ENCODE measurements around the gene HAPLN1. TPM values are rescaled to one million over a fixed set of nuclear protein-coding genes. Genes with fewer than 3 reads are reported as not detected.

HAPLN1 gene
- total and polyA plus RNA-seq, 11 donors: 0.07 to 2.2 (median 1.0) TPM; not detected in 2

DNA sequence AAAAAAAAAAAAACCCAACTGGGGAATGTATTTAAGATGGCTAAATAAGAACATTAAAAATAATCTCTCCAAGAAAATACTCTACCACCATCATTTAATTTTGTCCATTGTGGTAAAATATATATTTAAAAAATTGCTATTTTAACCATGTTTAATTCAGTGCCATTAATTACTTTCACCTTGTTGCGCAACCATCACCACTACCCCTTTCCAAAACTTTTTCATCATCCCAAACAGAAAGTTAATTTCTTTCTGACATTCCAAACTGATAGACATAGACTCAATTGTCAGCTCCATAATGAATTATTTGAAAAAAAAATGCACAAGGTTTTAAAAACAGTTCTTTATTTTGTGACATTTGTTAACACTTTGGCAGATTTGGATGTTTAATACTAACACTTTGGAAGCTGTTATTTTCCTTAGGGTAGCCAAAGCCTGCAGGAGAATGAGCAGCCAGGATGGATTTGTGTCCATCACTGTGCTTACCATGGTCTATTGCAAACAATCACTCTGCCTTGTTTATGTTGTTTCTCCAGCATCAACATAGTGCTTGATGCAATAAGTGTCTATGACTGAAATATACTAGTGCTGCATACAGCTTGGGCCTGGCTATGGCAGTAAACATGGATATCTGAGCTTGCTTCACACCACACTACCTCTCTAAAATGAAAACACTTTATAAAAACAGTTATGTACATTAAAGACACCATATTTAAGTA is 62.7 kb downstream of the HAPLN1 start:
- H3K4me3 ChIP-seq: no peak overlapping the region
- ATAC-seq (no peak), DNase-seq (no peak)
- H3K27me3 ChIP-seq: no peaks in the 10 kb centered on the region
- intact Hi-C loops (cut with DNase I): no loop called here
- no peak overlapping the region for H3K27ac ChIP-seq
- TF ChIP-seq, protein P1, sequence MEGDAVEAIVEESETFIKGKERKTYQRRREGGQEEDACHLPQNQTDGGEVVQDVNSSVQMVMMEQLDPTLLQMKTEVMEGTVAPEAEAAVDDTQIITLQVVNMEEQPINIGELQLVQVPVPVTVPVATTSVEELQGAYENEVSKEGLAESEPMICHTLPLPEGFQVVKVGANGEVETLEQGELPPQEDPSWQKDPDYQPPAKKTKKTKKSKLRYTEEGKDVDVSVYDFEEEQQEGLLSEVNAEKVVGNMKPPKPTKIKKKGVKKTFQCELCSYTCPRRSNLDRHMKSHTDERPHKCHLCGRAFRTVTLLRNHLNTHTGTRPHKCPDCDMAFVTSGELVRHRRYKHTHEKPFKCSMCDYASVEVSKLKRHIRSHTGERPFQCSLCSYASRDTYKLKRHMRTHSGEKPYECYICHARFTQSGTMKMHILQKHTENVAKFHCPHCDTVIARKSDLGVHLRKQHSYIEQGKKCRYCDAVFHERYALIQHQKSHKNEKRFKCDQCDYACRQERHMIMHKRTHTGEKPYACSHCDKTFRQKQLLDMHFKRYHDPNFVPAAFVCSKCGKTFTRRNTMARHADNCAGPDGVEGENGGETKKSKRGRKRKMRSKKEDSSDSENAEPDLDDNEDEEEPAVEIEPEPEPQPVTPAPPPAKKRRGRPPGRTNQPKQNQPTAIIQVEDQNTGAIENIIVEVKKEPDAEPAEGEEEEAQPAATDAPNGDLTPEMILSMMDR (IDR thresholded peaks at IDR 0.05): no peak
- no peak for TF ChIP-seq POLR2A (IDR thresholded peaks at IDR 0.05)
- peaks cover 0 to 8% (median 0%) of the 10 kb centered on the region in 12 donors for H3K4me1 ChIP-seq
- H3K36me3 ChIP-seq: no peaks in the 10 kb centered on the region
- 92 to 99% (median 97%) methylated on average over 1 of the region's 1 CpG for WGBS, 4 donors
- no peaks in the 10 kb centered on the region for H3K9me3 ChIP-seq

DNA sequence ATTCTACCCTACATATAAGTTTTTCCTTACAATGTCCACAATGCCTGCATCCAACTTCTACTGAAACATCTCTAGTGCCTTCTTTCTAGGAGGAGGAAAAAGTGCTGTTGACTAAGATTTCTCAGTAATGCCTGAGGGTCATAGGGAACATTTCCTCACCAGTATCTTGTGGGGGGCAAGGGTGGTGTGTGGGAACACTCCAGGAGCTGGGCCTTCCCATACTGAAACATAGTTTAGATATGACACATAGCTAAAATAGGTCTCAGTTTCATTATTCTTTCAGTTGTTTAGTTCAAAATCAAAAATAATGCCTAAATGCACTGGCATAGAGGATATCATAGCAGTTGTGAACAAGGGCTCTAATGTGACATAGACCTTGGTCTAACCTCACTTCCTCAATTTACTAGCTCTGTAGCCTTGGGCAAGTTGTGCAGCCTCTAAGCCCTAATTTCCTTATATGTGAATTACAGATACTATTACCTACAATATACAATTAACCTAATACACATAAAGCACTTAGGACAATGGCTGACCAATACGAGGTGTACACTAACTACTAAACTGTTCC is 66.1 kb downstream of the HAPLN1 start:
- TF ChIP-seq POLR2A (IDR thresholded peaks at IDR 0.05): no peak
- TF ChIP-seq, protein P1 (IDR thresholded peaks at IDR 0.05): no peak
- peaks cover 0 to 8% (median 0%) of the 10 kb centered on the region in 12 donors for H3K4me1 ChIP-seq
- H3K4me3 ChIP-seq: no peak overlapping the region
- H3K9me3 ChIP-seq: no peaks in the 10 kb centered on the region
- intact Hi-C loops (cut with DNase I): no loop called here
- WGBS, 4 donors: 81 to 86% (median 85%) methylated on average over 1 of the region's 1 CpG
- DNase-seq (no peak), ATAC-seq (no peak)
- H3K27ac ChIP-seq: no peak overlapping the region
- no peaks in the 10 kb centered on the region for H3K27me3 ChIP-seq
- H3K36me3 ChIP-seq: no peaks in the 10 kb centered on the region

DNA sequence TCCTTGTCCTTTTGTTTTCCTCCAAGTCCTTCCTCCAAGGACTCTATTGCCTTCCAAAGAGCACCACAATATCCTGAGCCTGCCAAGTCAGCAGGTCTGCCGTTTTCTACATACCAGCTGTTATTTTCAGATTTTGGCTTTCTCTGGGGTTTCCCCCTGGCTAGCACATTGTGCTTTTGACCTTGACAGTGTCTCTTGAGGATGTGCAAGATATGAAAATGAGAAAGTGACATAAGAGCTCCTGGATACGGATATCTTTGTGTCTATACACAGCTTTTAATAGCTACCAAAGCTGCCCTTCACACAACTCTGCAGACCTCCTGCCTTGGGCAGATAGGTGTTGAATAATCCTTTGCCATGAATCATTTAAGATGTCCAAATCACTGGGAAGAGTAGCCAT is 67.0 kb downstream of the HAPLN1 start:
- Histone ChIP-seq H3K4me3 (no peak overlapping the region), H3K9me3 (no peaks in the 10 kb centered on the region), H3K36me3 (no peaks in the 10 kb centered on the region), H3K27ac (no peak overlapping the region), H3K4me1 (peaks cover 0 to 8% (median 0%) of the 10 kb centered on the region in 12 donors), H3K27me3 (no peaks in the 10 kb centered on the region)
- 5 to 15% (median 11%) methylated on average over 2 of the region's 2 CpGs for WGBS, 4 donors
- TF ChIP-seq POLR2A (IDR thresholded peaks at IDR 0.05): no peak
- TF ChIP-seq, protein P1 (IDR thresholded peaks at IDR 0.05): no peak
- intact Hi-C loops (cut with DNase I): no loop called here
- ATAC-seq (no peak), DNase-seq (no peak)

DNA sequence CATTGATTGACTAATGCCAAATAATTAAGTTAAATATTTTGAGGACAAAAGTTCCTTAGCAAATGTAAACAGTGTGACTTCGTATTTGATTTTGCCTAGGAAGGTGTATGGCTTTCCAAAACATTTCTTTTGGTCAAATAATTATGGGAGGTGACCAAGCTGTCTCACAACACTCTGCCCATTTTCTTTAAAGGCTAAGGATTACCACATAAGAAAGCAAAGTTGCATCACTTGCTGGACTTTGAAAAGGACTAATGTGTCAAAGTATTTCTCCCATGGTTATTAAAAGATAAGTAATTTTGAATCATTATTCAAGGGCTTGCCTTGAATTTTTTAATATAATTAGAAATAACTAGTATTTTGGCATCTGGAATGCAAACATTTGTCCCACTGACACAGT is 74.7 kb downstream of the HAPLN1 start:
- 33 to 77% (median 68%) methylated on average over 1 of the region's 1 CpG for WGBS, 4 donors

More for the DNA sequence above, 74.7 kb downstream of the HAPLN1 start:
- no peaks in the 10 kb centered on the region for H3K27me3 ChIP-seq
- intact Hi-C loops (cut with DNase I): no loop called here
- H3K4me3 ChIP-seq: no peak overlapping the region
- ATAC-seq: peak in 1 of 4 donors; percentile 28
- DNase-seq: no peak
- no peak overlapping the region for H3K27ac ChIP-seq
- no peaks in the 10 kb centered on the region for H3K9me3 ChIP-seq
- TF ChIP-seq POLR2A (IDR thresholded peaks at IDR 0.05): no peak
- TF ChIP-seq, protein P1 (IDR thresholded peaks at IDR 0.05): no peak
- no peaks in the 10 kb centered on the region for H3K36me3 ChIP-seq
- no peaks in the 10 kb centered on the region for H3K4me1 ChIP-seq
